ENCODE results near the gene CALML6.
"Not testable (repeated sequence)": the region's sequence is repeated elsewhere in the genome, so short reads cannot be mapped to it uniquely, and the experiment has no call there.

CALML6 gene, protein sequence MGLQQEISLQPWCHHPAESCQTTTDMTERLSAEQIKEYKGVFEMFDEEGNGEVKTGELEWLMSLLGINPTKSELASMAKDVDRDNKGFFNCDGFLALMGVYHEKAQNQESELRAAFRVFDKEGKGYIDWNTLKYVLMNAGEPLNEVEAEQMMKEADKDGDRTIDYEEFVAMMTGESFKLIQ

DNA sequence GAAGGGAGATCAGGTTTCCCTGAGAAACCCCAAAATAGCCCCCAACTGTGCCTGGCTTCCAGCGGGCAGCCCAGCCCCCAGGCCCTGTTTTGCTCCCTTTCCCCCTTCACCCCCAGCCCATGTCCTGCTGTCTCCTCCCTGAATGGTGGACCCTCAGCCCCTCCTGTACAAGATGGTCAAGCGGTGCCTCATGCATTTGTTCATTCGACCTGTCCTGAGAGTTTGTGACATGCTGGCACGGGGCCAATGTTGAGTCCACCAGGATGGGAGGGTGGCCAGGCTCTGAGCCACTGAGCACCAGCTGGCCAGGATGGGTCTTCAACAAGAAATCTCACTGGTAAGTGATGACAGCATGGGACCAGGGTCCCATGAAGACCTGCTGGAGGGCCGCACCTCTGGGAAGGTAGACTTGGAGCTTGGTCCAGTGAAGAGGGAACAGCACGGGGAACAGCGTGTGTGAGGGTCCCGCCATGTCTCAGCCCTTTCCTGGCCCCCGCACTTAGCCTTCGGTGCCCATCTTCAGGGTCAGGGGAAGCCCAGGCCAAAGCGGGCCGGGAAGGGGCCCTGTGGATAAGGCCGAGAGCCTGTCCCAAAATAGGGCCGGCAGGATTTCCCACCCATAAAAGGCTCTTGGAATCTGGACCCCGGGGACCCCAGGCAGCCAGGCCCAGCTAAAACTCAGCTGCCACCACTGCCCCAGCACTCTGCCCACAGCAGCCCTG is at the start of gene CALML6:
TSS of gene CALML6 (plus strand) at position 290 of the 722 bp plus-strand sequence. CDS start at position 311, 21 bp downstream.
- no peak for DNase-seq

DNA sequence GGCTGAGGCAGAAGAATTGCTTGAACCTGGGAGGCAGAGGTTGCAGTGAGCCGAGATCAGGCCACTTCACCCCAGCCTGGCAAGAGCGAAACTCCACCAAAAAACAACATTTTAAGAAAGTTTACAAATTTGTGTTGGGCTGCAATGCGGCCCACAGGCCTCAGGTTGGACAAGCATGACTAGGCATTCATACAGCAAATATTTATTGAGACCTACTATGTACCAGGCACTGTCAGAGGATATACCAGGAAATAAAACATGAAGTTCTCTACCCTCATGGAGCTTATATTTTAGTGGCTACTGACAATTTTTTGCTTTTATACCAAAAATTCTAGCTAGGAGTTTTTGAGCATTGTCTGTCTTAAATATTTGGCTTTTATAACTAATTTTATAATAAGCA is 47.9 kb upstream of the CALML6 start:
- DNase-seq = no peak

DNA sequence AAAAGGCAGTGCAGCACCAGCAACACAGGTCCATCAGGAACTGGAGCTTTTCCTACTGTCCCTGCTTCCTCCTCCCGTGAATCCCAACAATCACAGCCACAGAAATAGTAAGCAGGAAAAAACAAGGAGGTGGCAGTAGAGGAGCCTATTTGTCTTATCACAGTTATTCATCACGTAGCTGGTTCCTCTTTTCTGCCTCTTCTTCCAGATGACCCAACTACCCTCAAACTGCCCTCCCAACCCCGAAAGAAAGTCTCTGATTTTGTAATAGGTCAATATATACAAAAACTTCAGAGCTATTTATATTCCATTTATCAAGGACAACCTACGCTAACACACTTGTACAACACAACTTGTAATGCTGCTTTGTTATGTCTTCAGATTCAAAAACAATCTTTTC is 45.6 kb upstream of the CALML6 start:
- no peak for DNase-seq

DNA sequence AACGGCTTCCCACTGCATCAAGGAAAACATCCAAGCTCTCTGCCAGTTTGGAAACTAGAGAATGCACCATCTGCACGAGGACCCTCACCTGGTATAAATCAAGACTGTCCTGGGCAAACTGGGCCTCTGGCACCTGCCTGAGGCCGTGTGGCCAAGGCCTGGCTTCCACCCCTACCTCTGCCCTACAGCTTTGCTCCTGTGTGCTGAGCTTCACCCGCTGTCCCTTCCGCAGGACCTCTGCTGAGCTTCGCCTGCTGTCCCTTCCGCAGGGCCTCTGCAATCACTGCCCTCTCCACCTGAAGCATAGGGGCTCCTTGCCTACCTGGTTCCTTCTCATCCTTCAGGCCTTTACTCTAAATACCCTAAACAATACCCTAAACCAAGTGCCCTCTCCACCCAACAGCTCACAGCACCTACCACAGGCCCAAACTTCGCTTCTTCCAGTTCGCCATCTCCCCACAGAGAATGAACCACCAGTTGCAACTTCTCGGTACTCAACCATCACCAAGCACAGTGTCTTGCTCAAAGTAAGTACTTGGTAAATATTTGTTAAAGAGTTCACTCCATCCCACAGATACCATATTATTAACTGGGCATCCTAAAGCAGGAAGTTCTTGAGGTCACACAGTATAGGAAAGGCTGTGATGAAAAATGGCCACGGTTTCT is 42.6 kb upstream of the CALML6 start:
- DNase-seq = no peak

DNA sequence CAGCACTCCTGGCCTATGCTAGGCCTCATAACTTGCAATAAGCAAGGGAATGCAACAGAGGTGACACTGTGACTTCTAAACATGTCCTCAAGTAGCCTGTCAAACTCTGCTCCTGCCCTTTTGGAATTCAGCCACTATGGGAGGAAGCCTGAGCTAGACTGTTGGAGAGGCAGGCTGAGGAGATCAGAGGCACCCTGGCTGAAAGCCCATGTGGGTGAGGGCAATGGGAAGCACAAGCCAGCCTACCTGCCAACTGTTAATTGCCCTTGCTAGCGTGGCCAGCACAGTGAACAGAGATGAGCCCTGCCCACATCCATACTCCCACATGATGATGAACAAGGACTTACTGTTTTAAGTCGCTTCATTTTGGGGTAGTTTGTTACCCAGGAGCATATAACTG is 41.9 kb upstream of the CALML6 start:
- DNase-seq = no peak

DNA sequence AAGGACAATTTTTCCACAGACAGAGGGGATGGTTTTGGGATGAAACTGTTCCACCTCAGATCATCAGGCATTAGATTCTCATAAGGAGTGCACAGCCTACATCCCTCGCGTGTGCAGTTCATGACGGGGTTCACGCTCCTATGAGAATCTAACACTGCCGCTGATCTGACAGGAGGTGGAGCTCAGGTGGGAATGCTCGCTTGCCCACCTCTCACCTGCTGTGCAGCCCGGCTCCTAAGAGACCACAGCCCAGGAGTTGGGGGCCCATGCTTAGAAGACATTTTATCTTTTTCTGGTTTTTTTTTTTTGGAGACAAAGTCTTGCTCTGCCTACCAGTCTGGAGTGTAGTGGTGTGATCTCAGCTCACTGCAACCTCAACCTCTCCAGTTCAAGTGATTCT is 40.2 kb upstream of the CALML6 start:
- no peak for DNase-seq

DNA sequence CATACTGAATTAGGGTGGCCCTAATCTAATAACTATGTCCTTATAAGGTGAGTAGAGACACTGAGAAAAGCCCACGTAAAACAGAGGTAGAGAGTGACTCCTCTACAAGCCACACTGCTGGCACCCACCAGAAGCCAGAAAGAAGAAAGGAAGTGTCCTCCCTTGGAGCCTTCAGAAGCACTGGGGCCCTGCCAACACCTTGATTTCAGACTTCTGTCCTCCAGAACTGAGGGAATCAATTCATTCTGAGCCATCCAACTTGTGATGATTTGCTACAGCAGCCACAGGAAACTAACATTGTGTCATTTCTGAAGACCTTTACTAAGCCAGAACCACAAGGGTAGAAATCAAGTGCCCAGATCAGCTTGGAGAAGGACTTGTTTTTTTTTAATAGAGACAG is 39.1 kb upstream of the CALML6 start:
- DNase-seq = no peak

DNA sequence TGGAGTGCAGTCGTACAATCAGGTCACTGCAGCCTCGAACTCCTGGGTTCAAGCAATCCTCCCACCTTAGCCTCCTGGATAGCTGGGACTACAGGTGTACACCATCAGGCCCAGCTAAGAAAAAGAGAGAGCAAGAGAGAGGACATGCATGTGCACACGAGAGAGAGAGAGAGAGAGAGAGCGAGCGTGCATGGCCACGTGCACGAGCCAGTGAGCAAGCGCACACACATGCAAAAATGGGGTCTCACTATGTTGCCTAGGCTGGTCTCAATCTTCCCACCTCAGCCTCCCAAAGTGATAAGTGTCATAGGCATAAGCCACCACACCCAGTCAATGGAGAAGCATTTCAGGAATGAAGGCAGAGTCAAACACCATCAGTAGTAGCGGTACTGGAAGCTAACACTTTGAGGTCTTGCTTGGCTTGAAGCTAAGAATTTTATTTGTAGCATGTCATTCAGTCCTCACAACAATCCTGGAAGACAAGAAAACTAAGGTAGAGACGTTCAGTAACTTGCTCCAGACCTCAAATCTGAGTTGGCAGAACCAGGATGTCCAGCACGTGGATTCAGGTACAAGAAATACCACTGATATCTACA is 38.6 kb upstream of the CALML6 start:
- DNase-seq = no peak

DNA sequence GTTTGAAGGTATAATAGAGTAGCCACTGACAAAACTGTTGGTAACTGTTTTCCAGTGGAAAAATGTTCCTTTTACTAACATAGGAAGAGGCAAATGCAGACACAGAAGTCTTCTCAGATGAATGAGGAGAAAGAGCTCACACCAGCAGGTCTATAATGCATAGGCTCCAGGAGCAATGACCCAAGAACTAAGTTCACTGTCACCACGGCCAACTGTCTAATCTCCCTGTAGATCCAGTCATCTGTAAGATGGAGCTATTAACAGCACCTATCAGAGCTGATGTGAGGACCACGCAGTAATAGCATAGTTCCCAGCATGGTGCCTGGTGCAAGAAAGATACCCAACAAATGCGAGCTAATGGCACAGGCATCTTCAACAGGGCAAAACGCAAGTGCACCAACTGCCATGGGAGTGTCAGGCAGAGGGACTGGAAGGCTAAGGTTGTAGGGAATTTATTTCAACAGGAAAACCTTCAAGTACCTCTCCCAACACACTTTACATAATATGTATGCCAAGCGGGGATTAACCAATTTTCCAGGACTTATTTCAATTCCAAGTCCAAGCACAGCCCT is 37.1 kb upstream of the CALML6 start:
- DNase-seq = no peak

DNA sequence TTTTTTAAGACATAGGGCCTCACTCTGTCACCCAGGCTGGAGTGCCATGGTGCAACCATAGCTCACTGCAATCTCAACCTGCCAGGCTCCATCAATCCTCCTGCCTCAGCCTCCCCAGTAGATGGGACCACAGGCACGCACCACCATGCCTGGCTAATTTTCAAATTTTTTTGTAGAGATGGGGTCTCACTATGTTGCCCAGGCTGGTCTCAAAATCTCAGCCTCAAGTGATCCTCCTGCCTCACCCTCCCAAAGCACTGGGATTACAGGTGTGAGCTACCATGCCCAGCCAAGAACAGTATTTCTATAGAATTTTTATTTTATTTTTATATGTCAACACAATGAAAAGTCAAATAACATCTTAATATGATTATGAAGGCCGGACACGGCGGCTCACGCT is 35.1 kb upstream of the CALML6 start:
- DNase-seq = no peak

DNA sequence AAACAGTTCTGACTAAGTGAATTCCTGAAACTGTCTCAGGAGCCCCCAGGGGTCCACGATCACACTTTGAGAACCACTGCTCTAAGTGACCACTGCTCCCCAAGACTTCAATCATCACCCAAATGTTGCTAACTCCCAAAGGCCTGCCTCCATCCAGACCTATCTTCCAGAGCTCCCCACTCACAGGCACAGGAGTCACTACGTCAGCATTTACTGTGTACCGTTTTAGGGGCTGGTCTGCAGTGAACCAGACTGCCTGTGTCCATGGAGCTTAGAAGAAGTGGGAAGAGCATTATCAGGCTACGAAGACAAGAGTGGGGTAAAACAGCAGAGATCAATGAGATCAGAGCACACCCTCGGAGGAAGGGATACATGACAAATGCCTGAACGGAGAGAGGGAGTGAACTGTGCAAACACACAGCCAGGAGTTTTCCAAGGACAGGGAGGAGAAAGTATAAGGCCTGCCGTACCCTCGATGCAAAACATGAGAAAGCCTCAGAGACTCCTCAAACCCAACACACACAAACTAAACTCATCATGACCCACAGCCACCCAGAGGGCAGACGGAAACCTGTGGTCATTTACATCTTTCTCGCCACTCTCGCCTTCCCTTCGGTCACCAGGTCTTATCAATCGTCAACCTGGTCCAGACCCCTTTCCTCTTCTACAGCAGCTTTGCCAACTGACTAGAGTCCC is 34.3 kb upstream of the CALML6 start:
- DNase-seq = no peak

DNA sequence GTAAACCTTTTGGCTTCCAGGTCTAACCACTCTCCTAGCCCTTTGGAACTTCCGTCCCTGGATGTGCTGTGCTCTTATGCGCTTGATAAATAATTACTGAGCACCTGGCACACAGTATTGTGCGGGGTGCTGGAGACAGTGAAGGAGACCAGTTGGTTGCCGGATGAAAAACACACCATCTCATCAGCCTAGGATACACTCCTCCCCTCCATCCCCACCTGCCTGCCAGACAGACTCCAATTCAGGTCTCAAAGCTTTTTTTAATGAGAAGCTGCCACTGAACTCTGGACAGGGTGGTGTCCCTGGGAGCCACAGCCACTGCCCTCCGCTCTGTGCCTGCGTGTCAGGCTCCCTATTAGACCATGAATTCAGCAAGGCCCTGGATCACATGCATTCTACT is 33.3 kb upstream of the CALML6 start:
- DNase-seq = no peak

DNA sequence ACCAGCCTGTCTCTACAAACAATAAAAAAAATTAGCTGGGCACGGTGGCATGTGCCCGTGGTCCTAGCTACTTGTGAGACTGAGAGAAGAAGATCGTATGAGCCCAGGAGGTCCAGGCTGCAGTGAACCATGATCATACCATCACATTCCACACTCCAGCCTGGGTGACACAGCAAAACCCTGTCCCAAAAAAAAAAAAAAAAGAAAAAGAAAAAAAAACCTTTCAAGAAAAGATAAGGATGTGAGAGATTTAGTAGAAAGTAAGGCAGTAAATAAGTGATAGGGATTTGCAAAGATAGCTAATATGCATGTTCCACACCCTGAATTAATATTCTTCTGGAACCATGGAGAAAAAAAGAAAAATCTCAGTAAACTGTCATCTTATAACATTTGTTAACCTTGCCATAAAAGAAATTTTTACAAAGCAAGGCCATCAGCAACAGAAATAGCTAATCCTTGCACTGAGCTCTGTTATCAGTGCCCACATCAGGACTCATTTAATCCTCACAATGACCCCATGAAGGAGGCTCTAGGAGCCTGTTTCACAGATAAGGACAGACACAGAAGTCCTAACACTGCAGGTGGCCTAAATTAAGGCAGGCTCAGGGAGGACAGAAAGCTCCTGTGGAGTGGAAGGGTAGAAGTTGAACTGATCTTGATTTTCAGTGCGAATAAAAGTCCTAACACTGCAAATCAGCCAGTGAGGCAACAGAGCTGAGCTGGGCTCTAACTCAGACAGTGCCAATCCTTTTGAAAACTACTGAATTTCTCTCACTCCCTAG is 31.8 kb upstream of the CALML6 start:
- no peak for DNase-seq

DNA sequence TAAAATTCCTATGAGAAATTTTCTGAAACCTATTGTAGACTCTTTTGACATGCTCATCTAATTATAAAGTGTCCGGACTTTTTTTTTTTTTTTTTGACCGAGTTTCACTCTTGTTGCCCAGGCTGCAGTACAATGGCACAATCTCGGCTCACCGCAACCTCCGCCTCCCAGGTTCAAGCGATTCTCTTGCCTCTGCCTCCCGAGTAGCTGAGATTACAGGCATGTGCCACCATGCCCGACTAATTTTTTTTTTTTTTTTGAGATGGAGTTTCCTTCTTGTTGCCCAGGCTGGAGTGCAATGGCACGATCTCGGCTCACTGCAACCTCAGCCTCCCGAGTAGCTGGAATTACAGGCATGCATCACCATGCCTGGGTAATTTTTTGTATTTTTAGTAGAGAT is 31.2 kb upstream of the CALML6 start:
- not testable (repeated sequence) for DNase-seq

DNA sequence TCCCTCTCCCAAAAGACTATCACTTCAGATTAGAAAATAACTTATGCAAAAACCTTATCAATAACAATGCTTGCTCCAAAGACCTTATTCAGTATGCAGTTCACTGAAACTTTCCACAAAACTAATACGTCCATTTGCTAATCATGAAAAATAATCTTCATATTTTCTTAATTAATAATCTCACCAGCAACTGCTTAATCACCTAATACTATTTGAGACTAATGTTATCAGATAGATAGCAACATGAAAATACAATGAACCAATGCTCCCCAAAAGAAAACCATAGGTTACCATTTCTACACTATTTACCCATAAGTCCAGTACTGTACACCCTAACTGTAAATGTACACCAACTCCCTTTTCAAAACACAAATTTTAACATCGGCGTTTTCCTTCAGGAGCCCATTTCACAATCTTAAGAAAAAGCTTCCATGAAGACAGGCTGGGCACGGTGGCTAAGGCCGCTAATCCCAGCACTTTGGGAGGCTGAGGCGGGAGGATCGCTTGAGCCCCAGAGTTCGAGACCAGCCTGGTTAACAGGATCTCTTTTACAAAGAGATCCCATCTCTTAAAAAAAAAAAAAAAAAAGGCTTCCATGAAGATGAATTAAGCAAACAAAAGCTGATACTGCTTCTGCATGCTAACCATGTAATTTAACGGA is 25.8 kb upstream of the CALML6 start:
- DNase-seq = no peak

DNA sequence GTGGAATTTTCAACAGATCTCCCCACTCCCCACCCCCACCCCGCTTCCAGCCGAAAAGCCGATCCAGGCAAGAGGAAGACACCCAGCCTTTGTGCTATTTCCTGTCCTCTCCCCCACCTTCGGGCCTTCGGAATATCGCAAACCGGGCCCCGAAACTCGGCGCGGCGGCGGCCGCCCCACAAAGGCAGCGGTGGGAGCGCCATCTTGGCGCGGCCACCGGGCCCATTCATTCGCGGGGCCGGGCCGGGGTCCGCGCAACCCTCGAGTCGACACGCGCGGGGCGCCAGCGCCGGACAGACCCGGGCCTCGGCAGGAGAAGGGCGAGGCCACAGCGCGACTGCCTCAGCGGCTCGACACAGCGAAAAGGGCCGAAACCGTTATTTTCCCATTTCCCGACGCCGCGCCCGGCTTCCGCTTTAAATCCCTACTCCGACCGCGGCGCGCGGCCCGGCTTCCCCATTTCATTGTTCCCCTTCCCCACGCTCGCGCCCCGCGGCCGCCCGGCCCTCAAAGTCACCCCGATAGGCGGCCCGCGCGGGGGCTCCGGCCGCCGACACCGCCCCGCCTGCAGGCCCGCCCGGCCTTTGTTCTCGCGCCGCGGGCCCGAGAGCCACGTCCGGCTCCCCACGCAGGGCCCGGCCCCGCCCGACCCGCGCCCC is 25.1 kb upstream of the CALML6 start:
- DNase-seq = no peak

DNA sequence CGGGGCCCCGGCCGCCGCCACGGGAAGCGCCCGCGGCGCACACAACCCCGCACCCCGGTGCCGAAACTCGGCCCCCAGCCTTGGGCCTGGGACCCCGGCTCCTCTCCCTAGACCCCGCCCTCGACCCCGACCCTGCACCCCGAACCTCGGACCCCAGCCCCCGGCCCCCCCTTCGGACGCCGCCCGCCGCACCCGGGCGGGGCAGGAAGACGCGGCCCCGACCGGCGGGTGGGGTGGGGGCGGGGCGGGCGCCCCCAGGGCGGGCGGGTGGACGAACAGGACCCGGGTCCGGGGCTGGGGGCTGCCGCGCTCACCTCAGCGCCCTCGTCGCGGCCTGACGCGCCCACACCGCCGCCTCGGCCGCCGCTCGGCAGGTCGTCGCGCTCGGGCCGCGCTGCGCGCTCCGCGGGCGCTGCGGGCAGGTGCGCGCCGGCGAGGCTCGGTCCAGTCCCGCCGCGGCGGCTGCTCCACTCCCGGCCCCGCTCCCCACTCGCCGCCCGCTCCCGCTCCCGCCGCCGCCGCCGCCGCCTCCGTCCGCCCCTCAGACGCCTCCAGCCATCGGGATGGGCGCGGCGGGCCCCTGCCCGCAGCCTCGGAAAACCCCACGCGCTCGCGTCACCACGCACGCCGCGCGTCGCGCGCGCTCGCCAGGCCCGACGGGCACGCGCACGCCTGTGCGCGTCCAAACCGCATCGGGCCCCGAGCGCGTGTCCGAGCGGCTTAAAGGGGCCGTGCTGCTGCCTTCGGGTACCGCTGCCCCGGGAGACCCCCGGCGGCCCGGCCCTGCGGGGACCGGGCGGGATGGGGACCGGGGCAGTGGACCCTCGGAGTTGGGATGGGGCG is 24.3 kb upstream of the CALML6 start, which contains the start of gene GNB1:
TSS of gene GNB1 (minus strand) at position 582 of the 843 bp plus-strand sequence. CDS start 65,634 bp downstream, outside the sequence.
- peak; percentile 42 for DNase-seq

DNA sequence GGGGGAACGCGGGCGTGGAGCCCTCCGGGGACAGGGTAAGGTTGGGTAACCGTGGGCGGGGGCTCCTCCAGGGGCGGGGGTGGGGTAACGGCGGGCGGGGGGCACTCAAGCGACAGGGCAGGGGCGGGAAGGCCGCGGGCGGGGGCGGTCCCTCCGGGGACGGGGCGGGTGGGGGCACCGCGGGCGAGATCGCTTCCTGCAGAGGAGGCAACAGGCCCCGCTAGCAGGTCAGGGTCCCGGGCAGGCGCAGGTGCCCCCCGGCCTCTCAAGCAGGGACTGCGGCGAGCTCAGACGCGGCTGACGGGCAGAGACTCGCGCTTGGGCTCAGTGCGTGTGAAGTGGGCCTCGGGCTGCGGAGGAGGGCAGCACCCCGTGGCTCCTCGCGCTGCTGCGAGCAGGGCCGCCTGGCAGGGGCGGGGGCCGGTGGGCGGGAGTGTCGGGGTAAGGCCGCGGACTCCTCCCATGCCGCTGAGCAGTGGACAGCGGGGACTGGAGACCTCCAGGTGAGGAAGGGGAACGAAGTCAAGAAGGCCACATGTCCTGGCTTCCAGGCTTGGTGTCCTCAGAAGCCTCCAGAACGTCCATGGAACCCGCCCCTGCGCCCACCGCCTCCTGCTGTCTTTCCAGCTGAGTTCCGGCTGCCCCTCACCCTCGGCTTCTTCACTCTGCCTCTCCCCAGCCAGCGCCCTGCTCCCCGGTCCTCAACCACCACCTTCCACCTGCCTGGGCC is 23.5 kb upstream of the CALML6 start:
- DNase-seq = peak; percentile 28
